GM23248 (cell line): Measurements from ENCODE around the gene WDR70. TPM values are rescaled to one million over a fixed set of nuclear protein-coding genes. Genes with fewer than 3 reads are reported as not detected.

Experiments used
- DNase-seq: peaks from one replicate; pipeline ENCODE4 v3.0.0-alpha.2; 2015
- H2AFZ ChIP-seq: fragments of 200-600 bp; sonication (generic); 2 replicates; pipeline ENCODE4 v1.6.1; 2016; ENCODE audit warnings: antibody characterized with exemption
- H3F3A ChIP-seq: fragments of 200-600 bp; sonication (generic); 2 replicates; pipeline ENCODE4 v1.6.1; 2016; ENCODE audit warnings: mild to moderate bottlenecking, antibody characterized with exemption, mixed run types; ENCODE audit not compliant: insufficient read depth
- H3K27ac ChIP-seq: fragments of 200-600 bp; sonication (generic); 2 replicates; pipeline ENCODE4 v1.5.1; 2016; ENCODE audit warnings: mild to moderate bottlenecking
- H3K27me3 ChIP-seq: fragments of 200-600 bp; sonication (generic); replicated peaks from 2 replicates; pipeline ENCODE4 v1.6.1; 2016; ENCODE audit warnings: mild to moderate bottlenecking; ENCODE audit not compliant: insufficient read depth
- H3K36me3 ChIP-seq: fragments of 200-600 bp; sonication (generic); 2 replicates; pipeline ENCODE4 v1.6.1; 2016; ENCODE audit warnings: low read depth, mild to moderate bottlenecking
- H3K4me1 ChIP-seq: fragments of 200-600 bp; sonication (generic); 2 replicates; pipeline ENCODE4 v1.6.1; 2016; ENCODE audit warnings: mild to moderate bottlenecking; ENCODE audit not compliant: insufficient read depth
- H3K4me2 ChIP-seq: fragments of 200-600 bp; sonication (generic); one replicate; pipeline ENCODE4 v1.6.1; 2016; ENCODE audit warnings: mild to moderate bottlenecking; ENCODE audit not compliant: unreplicated experiment
- H3K4me3 ChIP-seq: fragments of 200-600 bp; sonication (generic); 2 replicates; pipeline ENCODE4 v1.5.1; 2016; ENCODE audit warnings: mild to moderate bottlenecking
- H3K79me2 ChIP-seq: fragments of 200-600 bp; sonication (generic); 2 replicates; pipeline ENCODE4 v1.6.1; 2016; ENCODE audit warnings: mild to moderate bottlenecking; ENCODE audit not compliant: insufficient read depth
- H3K9ac ChIP-seq: fragments of 200-600 bp; sonication (generic); 2 replicates; pipeline ENCODE4 v1.6.1; 2016; ENCODE audit warnings: mild to moderate bottlenecking
- H3K9me2 ChIP-seq: fragments of 200-600 bp; sonication (generic); 2 replicates; pipeline ENCODE4 v1.6.1; 2016; ENCODE audit warnings: mixed run types, mild to moderate bottlenecking, moderate library complexity; ENCODE audit not compliant: insufficient read depth
- H3K9me3 ChIP-seq: fragments of 200-600 bp; sonication (generic); one replicate; pipeline ENCODE4 v1.6.1; 2017; ENCODE audit warnings: low read depth
- H4K20me1 ChIP-seq: fragments of 200-600 bp; sonication (generic); 2 replicates; pipeline ENCODE4 v1.6.0; 2016; ENCODE audit not compliant: insufficient read depth
- EZH2 ChIP-seq: fragments of 200-600 bp; sonication (generic); IDR thresholded peaks from 2 replicates; pipeline ENCODE4 v1.6.1; 2018; ENCODE audit warnings: antibody characterized with exemption, mild to moderate bottlenecking; ENCODE audit not compliant: insufficient read depth, poor library complexity, severe bottlenecking
- EZH2phosphoT487 ChIP-seq: fragments of 200-600 bp; sonication (generic); IDR thresholded peaks from 2 replicates; pipeline ENCODE4 v1.6.1; 2018; ENCODE audit warnings: antibody characterized with exemption, moderate library complexity, mild to moderate bottlenecking, low read depth; ENCODE audit not compliant: insufficient read depth
- WGBS, 2 experiments: methylation state at CpG; one replicate each; pipeline ENCODE4 v1.1.6; 2015 to 2017; ENCODE audit warnings: low lambda C conversion rate in 2 of 2, low coverage in 1 of 2; ENCODE audit errors: missing lambda C conversion rate in 2 of 2; 5-methylcytosine and 5-hydroxymethylcytosine counted together
- in situ Hi-C: fragments of 300-500 bp; cut with MboI; formaldehyde crosslinking; loops from 2 replicates; pipeline ENCODE4 v1.15.0; 2020
- polyA plus RNA-seq: library from polyadenylated mRNA; unstranded; fragments of >200 nt; fragmentation: Nextera tagmentation; extraction: Ambion mirVana; gene quantifications from 2 replicates; pipeline ENCODE4 v1.2.1, GENCODE V29; 2016
- total RNA-seq: library from RNA; depleted of rRNA; stranded (reverse); fragments of >200 nt; shearing (Covaris generic); gene quantifications from 2 replicates; pipeline ENCODE4 v1.2.3, GENCODE V29; 2014

Gene WDR70
- total and polyA plus RNA-seq, 2 experiments from 2014 or later = 20.8 to 24.9 TPM

- DNase-seq = no peak
- no peak overlapping the region for H3K27ac ChIP-seq
- H3K79me2 ChIP-seq = no peaks in the 10 kb centered on the region
- H3K27me3 ChIP-seq = no peaks in the 10 kb centered on the region
- peaks cover 15% of the 10 kb centered on the region for H3K4me1 ChIP-seq
- H3K36me3 ChIP-seq = no peaks in the 10 kb centered on the region
- H3K4me2 ChIP-seq = no peak overlapping the region
- H4K20me1 ChIP-seq = no peaks in the 10 kb centered on the region
- no peak overlapping the region for H2AFZ ChIP-seq
- in situ Hi-C loops = no loop called here
- no peak overlapping the region for H3K9ac ChIP-seq
- H3K9me2 ChIP-seq = no peaks in the 10 kb centered on the region
- no peaks in the 10 kb centered on the region for H3K9me3 ChIP-seq
- TF ChIP-seq EZH2 (no peak), EZH2phosphoT487 (no peak)
- H3F3A ChIP-seq = peaks cover 17% of the 10 kb centered on the region; the same call in 1 of the 2 replicates
- H3K4me3 ChIP-seq = no peak overlapping the region
Measured at GRCh38 chr5:37694867-37695266, 315.7 kb downstream of the WDR70 start.

- WGBS, 2 experiments = 98 to 99% methylated on average over 3 of the region's 3 CpGs
- in situ Hi-C loops = no loop called here
Measured at GRCh38 chr5:37695647-37696046, 316.5 kb downstream of the WDR70 start.

GRCh38 chr5:37696190-37697021 lies 317.3 kb downstream of the WDR70 start:
- Histone ChIP-seq H3K9me2 (no peaks in the 10 kb centered on the region), H2AFZ (no peak overlapping the region), H3K9ac (no peak overlapping the region), H3K79me2 (no peaks in the 10 kb centered on the region), H3K36me3 (no peaks in the 10 kb centered on the region), H3K27me3 (no peaks in the 10 kb centered on the region), H3K4me1 (peaks cover 15% of the 10 kb centered on the region), H3F3A (peaks cover 17% of the 10 kb centered on the region; the same call in 1 of the 2 replicates), H3K4me2 (peak overlapping the region; percentile 9), H3K27ac (peak overlapping the region; percentile 24; the same call in 1 of the 2 replicates), H3K9me3 (no peaks in the 10 kb centered on the region), H4K20me1 (no peaks in the 10 kb centered on the region), H3K4me3 (no peak overlapping the region)
- in situ Hi-C loops = no loop called here
- WGBS, 2 experiments = 89 to 92% methylated on average over 5 of the region's 5 CpGs
- TF ChIP-seq EZH2phosphoT487 (no peak), EZH2 (no peak)
- DNase-seq = peak; percentile 77

More at GRCh38 chr5:37695647-37696046, 316.5 kb downstream of the WDR70 start:
- Histone ChIP-seq H3K79me2 (no peaks in the 10 kb centered on the region), H3K4me3 (no peak overlapping the region), H2AFZ (no peak overlapping the region), H3K9ac (no peak overlapping the region), H3K4me1 (peaks cover 15% of the 10 kb centered on the region), H3K9me3 (no peaks in the 10 kb centered on the region), H3K9me2 (no peaks in the 10 kb centered on the region), H3K27me3 (no peaks in the 10 kb centered on the region), H3K4me2 (no peak overlapping the region), H3F3A (peaks cover 17% of the 10 kb centered on the region; the same call in 1 of the 2 replicates), H4K20me1 (no peaks in the 10 kb centered on the region), H3K36me3 (no peaks in the 10 kb centered on the region), H3K27ac (no peak overlapping the region)
- no peak for DNase-seq
- no peak for TF ChIP-seq EZH2
- no peak for TF ChIP-seq EZH2phosphoT487

- 48 to 49% methylated on average over 2 of the region's 2 CpGs for WGBS, 2 experiments
- no peak overlapping the region for H3K4me2 ChIP-seq
- in situ Hi-C loops = no loop called here
Measured at GRCh38 chr5:37701868-37702267, 322.8 kb downstream of the WDR70 start.

More at GRCh38 chr5:37701868-37702267, 322.8 kb downstream of the WDR70 start:
- H2AFZ ChIP-seq = no peak overlapping the region
- no peaks in the 10 kb centered on the region for H3K9me2 ChIP-seq
- no peak overlapping the region for H3K27ac ChIP-seq
- no peaks in the 10 kb centered on the region for H3K27me3 ChIP-seq
- no peak overlapping the region for H3K4me3 ChIP-seq
- H3K79me2 ChIP-seq = no peaks in the 10 kb centered on the region
- peaks cover 3% of the 10 kb centered on the region; the same call in 1 of the 2 replicates for H3F3A ChIP-seq
- no peaks in the 10 kb centered on the region; the same call in 1 of the 2 replicates for H3K36me3 ChIP-seq
- H3K9ac ChIP-seq = no peak overlapping the region
- peaks cover 6% of the 10 kb centered on the region for H3K4me1 ChIP-seq
- DNase-seq = no peak
- H3K9me3 ChIP-seq = no peaks in the 10 kb centered on the region
- TF ChIP-seq EZH2phosphoT487 = no peak
- no peak for TF ChIP-seq EZH2
- no peaks in the 10 kb centered on the region for H4K20me1 ChIP-seq
